Measurements from ENCODE around the gene ATP6V0B.

Gene ATP6V0B

GRCh38 chr1:43969746-43970466 lies 4.9 kb upstream of the ATP6V0B start, which contains the start of gene DPH2:
Gene DPH2, plus strand, starts transcription at chr1:43970010. Its CDS starts 166 bp downstream, at chr1:43970176.
- peak; percentile 91 to 94 for DNase-seq (ENCODE audit: low read depth in 2 of 2)

GRCh38 chr1:43970502-43970901 lies 4.3 kb upstream of the ATP6V0B start:
- DNase-seq (ENCODE audit: low read depth in 2 of 2): no peak

GRCh38 chr1:43970911-43971310 lies 3.8 kb upstream of the ATP6V0B start:
- no peak for DNase-seq (ENCODE audit: low read depth in 2 of 2)

- no peak for DNase-seq (ENCODE audit: low read depth in 2 of 2)
Observed at GRCh38 chr1:43971336-43971980, 3.3 kb upstream of the ATP6V0B start.

- no peak for DNase-seq (ENCODE audit: low read depth in 2 of 2)
Observed at GRCh38 chr1:43973981-43974442, 748 bp upstream of the ATP6V0B start.

GRCh38 chr1:43975249-43975961 lies 645 bp downstream of the ATP6V0B start:
- DNase-seq (ENCODE audit: low read depth in 2 of 2): no peak

GRCh38 chr1:43976045-43976444 lies 1.3 kb downstream of the ATP6V0B start:
- DNase-seq (ENCODE audit: low read depth in 2 of 2): no peak

GRCh38 chr1:43976890-43977289 lies 2.1 kb downstream of the ATP6V0B start:
- DNase-seq (ENCODE audit: low read depth in 2 of 2): no peak

GRCh38 chr1:43977376-43978263 lies 2.9 kb downstream of the ATP6V0B start:
- no peak for DNase-seq (ENCODE audit: low read depth in 2 of 2)

GRCh38 chr1:43978264-43978550 lies 3.4 kb downstream of the ATP6V0B start:
- DNase-seq (ENCODE audit: low read depth in 2 of 2): no peak

- no peak for DNase-seq (ENCODE audit: low read depth in 2 of 2)
Observed at GRCh38 chr1:43978551-43979260, 3.9 kb downstream of the ATP6V0B start, which contains the start of gene B4GALT2. Gene B4GALT2, plus strand, starts transcription at chr1:43979210. Its CDS starts 1,951 bp downstream, at chr1:43981161.

GRCh38 chr1:43979261-43979527 lies 4.4 kb downstream of the ATP6V0B start:
- no peak for DNase-seq (ENCODE audit: low read depth in 2 of 2)

GRCh38 chr1:43979528-43980254 lies 4.9 kb downstream of the ATP6V0B start:
- DNase-seq (ENCODE audit: low read depth in 2 of 2): no peak

GRCh38 chr1:43980255-43981134 lies 5.7 kb downstream of the ATP6V0B start:
- no peak for DNase-seq (ENCODE audit: low read depth in 2 of 2)

- no peak for DNase-seq (ENCODE audit: low read depth in 2 of 2)
Observed at GRCh38 chr1:43981135-43981491, 6.4 kb downstream of the ATP6V0B start.

- DNase-seq (ENCODE audit: low read depth in 2 of 2): no peak
Observed at GRCh38 chr1:43981636-43982035, 6.9 kb downstream of the ATP6V0B start.

GRCh38 chr1:43982241-43982640 lies 7.5 kb downstream of the ATP6V0B start:
- no peak for DNase-seq (ENCODE audit: low read depth in 2 of 2)

- DNase-seq (ENCODE audit: low read depth in 2 of 2): no peak
Observed at GRCh38 chr1:43982808-43983207, 8.0 kb downstream of the ATP6V0B start.

- DNase-seq (ENCODE audit: low read depth in 2 of 2): no peak
Observed at GRCh38 chr1:43983253-43983899, 8.6 kb downstream of the ATP6V0B start.
